NCI-H128 (cell line): ENCODE data around the gene ADAMTS6.
"Not testable (repeated sequence)": the region's sequence is repeated elsewhere in the genome, so short reads cannot be mapped to it uniquely, and the experiment has no call there.

ENCODE experiments used
- DNase-seq: peaks from one replicate; lab custom pipeline; 2025; ENCODE audit not compliant: unreplicated experiment; lab: John Stamatoyannopoulos, UW

ADAMTS6 gene, protein sequence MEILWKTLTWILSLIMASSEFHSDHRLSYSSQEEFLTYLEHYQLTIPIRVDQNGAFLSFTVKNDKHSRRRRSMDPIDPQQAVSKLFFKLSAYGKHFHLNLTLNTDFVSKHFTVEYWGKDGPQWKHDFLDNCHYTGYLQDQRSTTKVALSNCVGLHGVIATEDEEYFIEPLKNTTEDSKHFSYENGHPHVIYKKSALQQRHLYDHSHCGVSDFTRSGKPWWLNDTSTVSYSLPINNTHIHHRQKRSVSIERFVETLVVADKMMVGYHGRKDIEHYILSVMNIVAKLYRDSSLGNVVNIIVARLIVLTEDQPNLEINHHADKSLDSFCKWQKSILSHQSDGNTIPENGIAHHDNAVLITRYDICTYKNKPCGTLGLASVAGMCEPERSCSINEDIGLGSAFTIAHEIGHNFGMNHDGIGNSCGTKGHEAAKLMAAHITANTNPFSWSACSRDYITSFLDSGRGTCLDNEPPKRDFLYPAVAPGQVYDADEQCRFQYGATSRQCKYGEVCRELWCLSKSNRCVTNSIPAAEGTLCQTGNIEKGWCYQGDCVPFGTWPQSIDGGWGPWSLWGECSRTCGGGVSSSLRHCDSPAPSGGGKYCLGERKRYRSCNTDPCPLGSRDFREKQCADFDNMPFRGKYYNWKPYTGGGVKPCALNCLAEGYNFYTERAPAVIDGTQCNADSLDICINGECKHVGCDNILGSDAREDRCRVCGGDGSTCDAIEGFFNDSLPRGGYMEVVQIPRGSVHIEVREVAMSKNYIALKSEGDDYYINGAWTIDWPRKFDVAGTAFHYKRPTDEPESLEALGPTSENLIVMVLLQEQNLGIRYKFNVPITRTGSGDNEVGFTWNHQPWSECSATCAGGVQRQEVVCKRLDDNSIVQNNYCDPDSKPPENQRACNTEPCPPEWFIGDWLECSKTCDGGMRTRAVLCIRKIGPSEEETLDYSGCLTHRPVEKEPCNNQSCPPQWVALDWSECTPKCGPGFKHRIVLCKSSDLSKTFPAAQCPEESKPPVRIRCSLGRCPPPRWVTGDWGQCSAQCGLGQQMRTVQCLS (N-terminal part only)

DNA sequence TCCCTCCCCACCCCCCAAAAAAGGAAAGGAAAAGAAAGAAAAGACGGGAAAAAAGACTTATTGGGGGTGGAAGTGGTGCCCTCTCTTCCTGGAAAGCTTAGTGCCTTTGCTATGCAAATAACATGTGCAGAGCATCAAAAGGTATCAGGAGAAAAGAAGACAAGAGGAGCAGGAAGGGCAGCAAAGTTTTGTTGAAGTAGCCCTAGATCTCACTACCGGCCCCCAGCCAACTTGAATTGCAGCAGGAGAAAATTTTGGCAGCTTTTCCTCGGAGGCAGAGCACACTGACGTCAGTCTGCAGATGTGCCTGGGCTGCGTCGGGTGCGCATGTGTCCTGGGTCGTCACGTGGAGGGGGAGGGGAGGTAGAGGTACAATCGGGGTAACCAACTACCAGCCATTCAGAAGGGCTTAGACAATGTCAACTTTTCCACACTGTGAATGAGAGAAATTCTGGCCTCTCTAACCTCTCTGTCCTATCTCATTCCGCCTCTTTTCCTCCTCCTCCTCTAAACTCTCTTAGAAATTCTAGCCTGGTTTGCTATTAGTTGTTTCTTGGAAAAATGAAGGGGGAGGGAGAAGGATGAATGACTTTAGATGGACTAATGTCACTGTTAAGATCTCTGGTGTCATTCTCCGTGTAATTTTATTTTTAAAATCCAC, at the start of gene ADAMTS6:
TSS of gene ADAMTS6 (minus strand) at position 286 of the 661 bp plus-strand sequence. CDS start 8,247 bp downstream, outside the sequence.
- DNase-seq: no peak

DNA sequence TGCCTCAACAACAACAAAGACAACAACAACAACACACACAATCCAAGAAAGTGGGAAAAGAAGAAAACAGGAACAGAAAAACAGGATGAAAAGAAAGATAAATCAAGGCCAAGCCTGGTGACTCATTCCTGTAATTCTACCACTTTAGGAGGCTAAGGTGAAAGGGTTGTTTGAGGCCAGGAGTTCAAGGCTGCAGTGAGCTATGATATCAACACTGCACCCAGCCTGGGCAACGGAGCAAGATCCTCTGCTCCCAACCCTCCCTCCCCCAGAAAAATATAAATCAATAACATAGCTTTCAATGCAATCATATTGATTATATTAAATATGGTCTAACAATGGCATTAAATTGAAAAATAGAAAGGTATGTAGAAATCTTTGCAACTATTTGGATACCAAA, 49.2 kb upstream of the ADAMTS6 start:
- no peak for DNase-seq

DNA sequence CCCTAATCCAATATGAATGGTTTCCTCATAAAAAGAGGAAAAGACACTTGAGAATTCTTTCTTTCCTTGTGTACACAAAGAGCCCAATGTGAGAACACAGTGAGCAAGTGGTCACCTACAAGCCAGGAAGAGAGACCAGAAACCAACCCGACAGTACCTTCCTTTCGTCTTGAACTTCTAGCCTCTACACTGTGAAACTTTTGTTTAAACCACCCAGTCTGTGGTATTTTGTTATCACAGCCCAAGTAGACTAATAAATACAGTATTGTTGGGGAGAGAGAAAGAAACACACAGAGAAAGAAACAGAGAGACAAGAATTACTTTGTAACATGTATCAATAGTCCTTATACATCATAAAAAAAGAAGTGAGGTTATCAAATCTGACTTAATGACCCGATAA, 44.0 kb upstream of the ADAMTS6 start:
- DNase-seq: no peak

DNA sequence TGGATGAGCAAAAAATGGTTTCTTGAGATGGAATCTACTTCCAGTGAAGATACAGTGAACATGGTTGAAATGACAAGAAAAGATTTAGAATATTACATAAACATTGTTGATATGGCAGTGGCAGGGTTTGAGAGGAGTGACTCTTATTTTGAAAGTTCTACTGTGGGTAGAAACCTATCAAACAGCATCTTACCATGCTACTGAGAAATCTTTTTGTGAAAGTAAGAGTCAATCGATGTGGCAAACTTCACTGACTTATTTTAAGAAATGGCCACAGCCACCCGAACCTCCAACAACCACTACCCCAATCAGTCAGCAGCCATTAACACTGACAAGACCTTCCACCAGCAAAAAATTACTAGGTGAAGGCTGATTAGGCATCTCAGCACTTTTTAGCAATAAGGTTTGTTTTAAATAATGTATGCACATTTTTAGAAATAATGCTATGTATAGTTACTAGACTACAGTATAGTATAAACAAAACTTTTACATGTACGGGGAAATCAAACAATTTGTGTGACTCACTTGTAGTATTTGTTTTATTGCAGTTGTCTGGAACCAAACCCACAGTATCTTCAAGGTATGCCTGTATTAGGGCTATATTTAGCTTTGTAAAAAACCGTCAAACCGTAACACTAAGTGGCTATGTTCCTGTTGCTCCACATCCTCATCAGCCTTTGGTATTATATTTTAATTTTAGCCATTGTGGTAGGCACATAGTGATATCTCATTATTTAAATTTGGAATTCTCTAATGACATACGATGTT, 30.6 kb upstream of the ADAMTS6 start:
- DNase-seq: no peak

DNA sequence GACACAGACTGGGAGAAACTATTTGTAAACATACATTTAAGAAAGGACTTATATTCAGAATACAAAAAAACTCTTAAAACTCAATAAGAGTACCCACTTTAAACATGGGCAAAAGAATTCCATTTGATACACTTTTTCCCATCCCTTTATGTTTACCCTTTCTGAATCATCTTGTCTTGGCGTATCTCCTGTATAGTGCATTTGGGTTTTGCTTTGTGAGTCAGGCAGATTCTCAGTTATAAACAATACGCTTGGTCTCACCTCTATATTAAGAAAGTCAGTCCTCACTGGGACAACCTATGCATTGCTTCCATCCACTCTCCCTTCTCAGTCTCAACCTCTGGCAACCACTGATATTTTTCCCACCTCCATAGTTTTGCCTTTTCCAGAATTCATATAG, 27.3 kb upstream of the ADAMTS6 start:
- DNase-seq: no peak

DNA sequence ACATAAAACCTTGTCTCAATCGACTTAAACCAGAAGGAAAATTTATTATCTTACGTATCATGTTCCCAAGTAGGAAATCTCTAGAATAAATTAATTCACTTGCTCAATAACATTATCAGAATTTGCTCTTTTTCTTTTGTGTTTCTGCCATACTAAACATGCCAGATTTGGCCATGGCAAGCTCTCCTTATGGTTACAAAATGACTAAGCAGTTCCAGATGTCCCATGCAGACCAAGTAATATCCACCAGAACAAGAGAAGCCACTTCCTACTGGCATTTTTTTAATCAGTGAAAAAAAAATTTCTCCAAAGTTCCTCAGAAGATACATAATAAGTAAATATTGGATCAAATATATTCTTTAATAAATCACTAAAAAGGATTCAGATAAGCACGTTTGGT, 25.2 kb upstream of the ADAMTS6 start:
- DNase-seq: no peak

DNA sequence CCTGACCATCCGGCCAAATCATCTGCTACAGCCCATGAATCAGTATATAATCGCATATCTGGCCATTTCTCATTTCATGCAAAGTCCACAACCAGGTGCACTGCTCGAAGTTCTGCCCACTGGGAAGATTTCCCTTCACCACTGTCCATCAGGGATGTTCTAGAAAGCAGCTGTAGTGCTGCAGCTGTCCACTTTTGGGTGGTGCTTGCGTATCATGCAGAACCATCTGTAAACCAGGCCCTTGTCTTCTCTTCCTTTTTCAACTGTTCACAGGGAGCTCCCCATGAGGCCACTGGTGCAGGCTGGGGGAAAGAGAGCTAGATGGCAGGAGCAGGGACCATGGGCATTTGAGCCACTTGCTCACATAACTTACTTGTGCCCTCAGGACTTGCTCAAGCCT, 7.4 kb upstream of the ADAMTS6 start:
- DNase-seq: no peak

DNA sequence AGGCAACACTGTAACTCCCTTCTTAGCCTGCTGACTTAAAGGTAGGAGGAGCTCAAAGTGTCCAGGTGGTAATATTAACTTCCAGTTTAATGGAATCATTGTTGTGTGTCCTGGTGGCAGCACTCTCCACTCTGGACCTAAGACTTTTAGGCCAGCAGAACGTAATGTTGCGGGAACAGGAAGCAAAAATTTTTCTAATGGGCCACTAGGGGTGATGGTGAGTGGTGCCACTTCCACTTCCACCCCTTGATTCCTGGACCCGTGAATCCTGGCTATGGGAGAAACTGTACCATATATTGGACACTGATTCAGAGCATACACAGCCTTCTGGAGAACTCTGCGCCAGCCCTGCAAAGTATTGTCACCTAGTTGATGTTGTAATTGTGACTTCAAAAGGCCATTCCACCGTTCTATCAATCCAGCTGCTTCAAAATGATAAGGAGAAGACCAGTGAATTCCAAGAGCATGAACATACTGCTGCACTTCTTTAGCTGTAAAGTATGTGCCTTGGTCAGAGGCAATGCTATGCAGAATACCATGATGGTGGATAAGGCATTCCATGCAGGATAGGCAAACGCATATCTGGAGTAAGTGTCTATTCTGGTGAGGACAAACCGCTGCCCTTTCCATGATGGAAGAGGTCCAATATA, 6.4 kb upstream of the ADAMTS6 start:
- not testable (repeated sequence) for DNase-seq

DNA sequence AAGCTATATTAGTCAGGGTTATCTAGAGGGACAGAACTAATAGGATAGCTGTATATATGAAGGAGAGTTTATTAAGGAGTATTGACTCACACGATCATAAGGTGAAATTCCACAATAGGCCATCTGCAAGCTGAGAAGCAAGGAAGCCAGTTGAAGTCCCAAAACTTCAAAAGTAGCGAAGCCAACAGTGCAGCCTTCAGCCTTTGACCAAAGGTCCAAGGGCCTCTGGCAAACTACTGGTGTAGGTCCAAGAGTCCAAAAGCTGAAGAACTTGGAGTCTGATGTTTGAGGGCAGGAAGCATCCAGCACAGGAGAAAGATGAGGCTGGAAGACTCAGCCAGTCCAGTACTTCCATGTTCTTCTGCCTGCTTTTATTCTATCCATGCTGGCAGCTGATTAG, 5.1 kb upstream of the ADAMTS6 start:
- not testable (repeated sequence) for DNase-seq

DNA sequence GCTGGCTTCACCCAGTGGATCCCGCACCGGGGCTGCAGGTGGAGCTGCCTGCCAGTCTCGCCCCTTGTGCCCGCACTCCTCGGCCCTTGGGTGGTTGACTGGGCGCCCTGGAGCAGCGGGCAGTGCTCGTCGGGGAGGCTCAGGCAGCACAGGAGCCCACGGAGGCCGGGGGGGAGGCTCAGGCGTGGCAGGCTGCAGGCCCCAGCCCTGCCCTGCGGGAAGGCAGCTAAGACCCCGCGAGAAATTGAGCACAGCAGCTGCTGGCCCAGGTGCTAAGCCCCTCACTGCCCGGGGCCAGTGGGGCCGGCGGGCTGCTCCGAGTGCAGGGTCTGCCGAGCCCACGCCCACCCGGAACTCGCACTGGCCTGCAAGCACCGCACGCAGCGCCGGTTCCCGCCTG, 3.7 kb upstream of the ADAMTS6 start:
- DNase-seq: no peak

DNA sequence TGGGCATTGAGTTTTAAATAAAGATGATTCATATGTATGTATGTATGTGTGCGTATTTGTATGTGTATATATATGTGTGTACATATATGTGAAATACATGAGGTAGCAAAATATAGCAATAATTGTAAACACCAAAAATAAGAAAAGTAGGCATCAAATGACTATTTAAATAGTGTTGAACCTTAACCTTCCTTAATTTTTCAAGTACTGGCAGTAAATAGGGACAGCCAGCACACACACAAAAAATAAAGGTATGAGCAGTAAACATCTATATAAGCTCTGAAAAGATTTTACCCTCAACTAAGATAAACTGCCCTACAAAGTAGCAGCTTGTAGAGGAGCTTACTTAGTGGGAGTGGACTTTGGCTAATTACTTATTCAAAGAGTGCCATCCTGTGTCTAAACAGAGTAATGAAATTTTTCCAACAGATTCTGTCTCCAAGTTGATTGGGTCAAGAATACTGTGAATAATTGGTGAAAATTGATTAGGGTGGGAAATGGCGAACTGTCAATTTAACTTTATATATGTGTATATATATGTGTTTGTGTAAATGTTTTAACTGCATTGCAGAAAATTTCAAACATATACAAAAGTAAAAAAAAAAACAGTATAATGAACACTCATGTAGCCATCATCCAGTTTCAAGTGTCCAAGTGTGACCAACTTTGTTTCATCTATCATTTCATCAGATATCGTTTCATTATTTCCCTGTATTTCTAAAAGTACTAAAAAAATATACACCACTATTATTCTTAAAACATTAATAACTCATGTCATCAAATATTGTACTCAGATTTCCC, 2.0 kb upstream of the ADAMTS6 start:
- peak; percentile 36 for DNase-seq

DNA sequence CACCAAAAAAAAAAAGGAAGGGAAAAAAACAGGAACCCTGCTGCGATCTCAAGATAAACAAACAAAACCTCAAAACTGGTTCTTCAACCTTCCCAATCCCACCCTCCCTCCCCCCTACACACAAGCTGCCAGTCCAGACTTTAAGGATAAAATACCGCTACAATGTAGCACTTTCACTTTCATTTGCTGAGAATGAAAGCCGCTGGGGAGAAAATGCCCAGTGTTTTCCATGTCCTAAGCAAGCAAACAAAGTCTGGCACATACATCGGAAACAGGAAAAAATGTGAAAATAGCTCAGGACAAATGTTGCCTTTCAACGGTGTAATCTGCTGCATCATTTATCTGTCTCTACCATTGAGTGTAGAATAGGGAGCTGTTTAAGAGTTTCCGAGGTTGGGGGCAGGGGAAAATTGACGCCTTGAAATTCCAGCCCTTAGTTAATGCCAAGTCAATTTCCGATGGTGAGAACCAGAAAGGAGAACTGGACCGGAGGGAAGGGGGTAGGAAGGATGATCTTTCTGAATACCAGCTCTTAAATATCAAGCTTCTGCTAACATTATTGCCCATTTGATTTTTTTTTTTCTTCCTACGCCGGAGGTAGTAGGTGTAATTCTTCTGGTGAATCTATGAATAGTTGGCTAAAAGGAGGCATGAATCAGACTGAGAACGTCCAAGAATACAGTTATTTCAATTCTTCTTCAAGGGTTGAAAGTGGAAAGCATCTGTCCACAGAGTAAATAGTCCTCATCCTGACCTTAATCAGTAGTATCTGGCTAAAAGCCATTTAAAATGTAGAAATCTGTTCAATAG, 1.2 kb upstream of the ADAMTS6 start:
- DNase-seq: no peak

DNA sequence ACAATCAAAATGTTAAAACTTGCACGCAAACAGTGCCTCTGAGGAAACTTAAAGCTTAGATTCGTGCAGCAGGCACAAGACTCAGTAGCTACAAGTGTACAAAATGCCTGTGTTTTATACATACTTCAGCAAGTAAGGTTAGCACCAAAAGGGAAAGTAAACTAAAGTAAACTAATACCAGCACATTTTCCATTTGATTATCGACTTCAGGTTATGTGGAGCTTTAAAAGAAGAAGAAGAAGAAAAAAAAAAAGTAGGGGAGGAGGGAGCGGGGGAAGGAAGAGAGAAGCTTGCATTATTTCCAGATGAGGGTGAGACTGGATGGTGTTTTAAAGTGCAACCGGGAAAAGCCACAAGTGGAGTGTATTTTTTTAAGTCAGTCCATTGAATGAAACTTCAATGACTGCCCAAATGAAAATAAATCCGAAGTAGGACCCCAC, 596 bp upstream of the ADAMTS6 start:
- DNase-seq: no peak

DNA sequence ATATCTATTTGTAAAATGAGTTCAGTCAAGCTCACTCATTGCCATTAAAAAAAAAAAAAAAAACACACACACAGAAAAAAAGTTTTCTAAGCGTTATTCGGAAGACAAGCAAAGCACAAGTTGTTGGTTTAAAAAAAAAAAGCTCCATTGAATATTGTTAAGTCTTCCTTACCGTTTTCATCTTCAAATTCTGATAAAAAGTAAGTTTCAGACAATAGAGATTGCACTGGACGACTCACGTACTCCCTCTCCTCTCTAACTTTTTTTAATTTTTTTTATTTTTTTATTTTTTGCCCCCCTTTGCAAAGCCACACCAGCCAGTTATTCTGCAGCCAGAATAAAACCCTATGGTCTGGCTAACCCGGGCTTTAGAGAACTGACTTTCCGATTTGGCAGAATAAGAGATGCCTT, 544 bp downstream of the ADAMTS6 start:
- no peak for DNase-seq

DNA sequence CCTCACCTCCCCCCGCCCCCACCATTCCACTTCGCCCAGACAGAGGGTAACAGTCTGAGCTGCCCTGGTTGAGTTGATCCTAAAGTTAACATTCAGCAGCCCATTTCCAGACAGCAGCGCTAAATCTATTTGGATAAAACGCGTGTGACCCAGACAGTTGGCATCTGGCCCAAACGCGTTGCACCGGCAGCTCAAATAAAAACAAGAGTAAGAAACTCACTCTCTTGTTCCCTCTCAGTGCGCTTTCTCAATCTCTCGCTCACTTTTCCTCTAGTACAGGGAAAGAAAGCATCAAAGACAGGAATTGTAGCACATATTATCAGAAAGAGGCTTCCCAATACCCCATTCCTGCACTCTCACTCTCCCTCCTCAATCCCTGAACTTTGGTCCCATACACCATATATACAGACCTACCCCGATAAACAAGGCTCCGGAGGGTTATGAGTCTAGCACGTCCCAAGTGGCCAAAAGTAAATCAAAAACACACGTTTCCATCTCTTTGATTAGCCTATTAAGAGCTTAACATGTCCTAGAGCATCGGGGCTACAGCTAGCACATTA, 1.3 kb downstream of the ADAMTS6 start:
- no peak for DNase-seq

DNA sequence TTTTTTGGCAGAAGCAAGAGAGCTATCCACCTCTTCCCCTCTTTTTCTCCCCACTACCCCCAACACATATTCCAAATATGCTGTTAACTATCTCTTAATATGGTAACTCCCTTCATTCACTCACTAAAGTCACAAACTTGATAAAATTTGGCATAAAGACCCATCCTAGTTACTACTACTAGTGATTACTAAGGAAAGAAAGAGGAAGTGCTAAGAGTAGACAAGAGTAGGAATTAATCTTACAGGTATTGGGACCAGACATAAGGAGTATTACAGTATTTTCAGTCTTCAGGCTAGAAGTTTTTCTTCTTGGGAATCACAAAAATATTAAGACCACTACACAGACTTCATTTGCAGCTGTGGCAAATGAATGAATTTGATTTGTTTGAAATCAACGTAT, 2.2 kb downstream of the ADAMTS6 start:
- DNase-seq: no peak

DNA sequence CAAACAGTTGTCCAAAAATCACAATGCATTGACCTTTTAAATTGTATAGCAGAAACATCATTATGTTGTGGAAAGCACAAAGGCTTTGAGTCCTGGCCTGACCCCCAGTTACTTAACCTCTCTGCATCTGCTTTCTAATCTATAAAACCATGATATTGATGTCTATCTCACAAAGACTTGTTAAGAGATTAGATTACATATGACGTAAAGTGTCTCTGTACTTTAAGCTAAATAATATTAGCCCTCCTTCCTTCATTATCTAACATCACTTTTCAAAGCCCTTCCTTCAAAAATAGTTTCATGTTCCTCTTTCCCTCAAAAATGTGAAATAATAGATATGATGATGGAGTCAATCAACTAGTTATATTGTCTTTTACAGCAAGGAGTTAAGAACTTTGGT, 3.4 kb downstream of the ADAMTS6 start:
- no peak for DNase-seq

DNA sequence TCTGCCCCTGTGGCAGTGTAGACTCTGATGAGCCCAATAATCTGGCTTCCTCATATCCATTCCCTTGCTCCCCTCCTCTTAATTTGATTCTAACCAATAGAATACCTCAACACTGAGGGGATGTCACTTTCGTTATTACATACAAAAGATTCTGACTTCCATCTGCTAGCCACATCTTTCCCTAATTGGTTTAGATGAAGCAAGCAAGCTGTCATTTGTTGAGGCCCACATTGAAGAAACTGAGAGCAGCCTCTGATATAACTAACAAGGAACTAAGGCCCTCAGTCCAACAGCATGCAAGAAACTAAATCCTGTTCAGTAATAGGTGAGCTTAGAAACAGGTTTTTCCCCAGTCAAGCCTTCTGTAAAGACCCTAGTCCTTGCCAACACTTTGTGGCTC, 5.8 kb downstream of the ADAMTS6 start:
- no peak for DNase-seq
